Putamen (tissue), 1 donor: Measurements from ENCODE around the gene TK2.
A peak's percentile ranks its signal among the peaks of the same experiment; 100 is the strongest.

Experiments
- DNase-seq: peaks from one replicate; pipeline ENCODE4 v3.0.0-alpha.2; 2016; ENCODE audit warnings: low spot score

TK2 gene

GRCh38 chr16:66483689-66484452 lies 66.1 kb downstream of the TK2 start:
- DNase-seq, result peak; percentile 47

- DNase-seq, result no peak
Measured at GRCh38 chr16:66481943-66482390, 68.0 kb downstream of the TK2 start.

- DNase-seq, result no peak
Measured at GRCh38 chr16:66481081-66481942, 68.6 kb downstream of the TK2 start.

- no peak for DNase-seq
Measured at GRCh38 chr16:66480265-66481080, 69.4 kb downstream of the TK2 start.

- no peak for DNase-seq
Measured at GRCh38 chr16:66479661-66480264, 70.2 kb downstream of the TK2 start.

GRCh38 chr16:66478733-66479511 lies 71.0 kb downstream of the TK2 start:
- peak; percentile 28 for DNase-seq

GRCh38 chr16:66477028-66477515 lies 72.8 kb downstream of the TK2 start:
- DNase-seq, result no peak

- no peak for DNase-seq
Measured at GRCh38 chr16:66476328-66477027, 73.4 kb downstream of the TK2 start.

- no peak for DNase-seq
Measured at GRCh38 chr16:66475232-66475631, 74.7 kb downstream of the TK2 start.

GRCh38 chr16:66474750-66475199 lies 75.1 kb downstream of the TK2 start:
- no peak for DNase-seq

GRCh38 chr16:66473654-66474519 lies 76.0 kb downstream of the TK2 start:
- no peak for DNase-seq

GRCh38 chr16:66473051-66473571 lies 76.8 kb downstream of the TK2 start:
- DNase-seq, result no peak

GRCh38 chr16:66471716-66472393 lies 78.1 kb downstream of the TK2 start:
- DNase-seq, result no peak

- DNase-seq, result no peak
Measured at GRCh38 chr16:66471264-66471663, 78.7 kb downstream of the TK2 start.

- DNase-seq, result no peak
Measured at GRCh38 chr16:66470556-66470955, 79.4 kb downstream of the TK2 start.

GRCh38 chr16:66469947-66470546 lies 79.9 kb downstream of the TK2 start:
- no peak for DNase-seq

GRCh38 chr16:66469291-66469946 lies 80.5 kb downstream of the TK2 start:
- DNase-seq, result no peak
